Measurements from ENCODE around the gene NADK.
"Not testable (repeated sequence)": the region's sequence is repeated elsewhere in the genome, so short reads cannot be mapped to it uniquely, and the experiment has no call there.

The NADK gene

DNA sequence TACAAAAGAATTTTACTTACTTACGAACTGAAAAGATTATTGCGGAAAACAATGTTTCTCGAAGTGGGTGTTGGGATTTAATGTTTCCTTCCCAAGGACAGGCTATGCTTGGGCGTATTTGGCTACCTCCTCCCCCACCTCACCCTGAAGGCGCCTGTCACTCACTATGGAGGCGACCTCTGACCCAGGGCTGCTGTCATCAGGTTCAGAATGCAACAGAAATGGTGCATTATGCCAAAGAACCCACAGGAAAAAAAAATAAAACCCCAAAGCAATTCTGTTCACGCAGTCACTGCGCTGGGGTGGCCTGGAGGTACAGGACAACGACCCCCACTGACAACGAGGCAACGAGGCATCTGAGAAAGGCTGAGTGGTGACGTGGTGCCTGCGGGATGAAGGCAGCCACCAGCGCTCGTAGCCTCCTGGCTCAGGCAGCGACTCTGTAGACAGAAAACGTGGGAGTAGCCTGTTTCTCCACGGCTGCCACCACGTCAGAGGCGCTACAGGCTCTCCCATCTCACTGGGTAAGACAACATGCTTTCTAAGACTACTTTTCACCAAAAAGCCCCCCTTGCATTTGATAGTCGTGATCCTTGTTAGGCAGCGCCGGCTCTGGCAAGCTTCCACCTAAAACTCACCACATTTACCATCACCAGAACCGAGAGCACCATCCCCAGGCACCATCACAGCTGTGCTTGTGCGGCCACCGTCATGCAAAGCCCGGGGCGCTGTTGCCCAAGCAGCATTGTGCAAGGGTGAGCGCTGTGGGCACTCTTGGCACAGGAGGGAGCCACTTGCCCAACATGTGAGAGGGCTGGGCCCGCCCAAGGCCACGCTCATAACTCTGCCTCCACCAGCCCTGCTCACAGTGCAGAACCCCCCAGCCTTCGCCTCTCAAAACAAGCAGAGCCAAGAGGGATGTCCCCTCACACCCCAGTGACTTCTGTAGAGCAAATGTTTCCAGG is 14.3 kb downstream of the NADK start:
- no peak for DNase-seq (ENCODE audit: low spot score)

GRCh38 chr1:1761504-1762376 is 16.5 kb downstream of the NADK start:
- DNase-seq (ENCODE audit: low spot score): no peak

- DNase-seq (ENCODE audit: low spot score): no peak
Measured at GRCh38 chr1:1760715-1761114, 17.6 kb downstream of the NADK start.

- DNase-seq (ENCODE audit: low spot score): no peak
Measured at GRCh38 chr1:1760345-1760650, 18.0 kb downstream of the NADK start.

DNA sequence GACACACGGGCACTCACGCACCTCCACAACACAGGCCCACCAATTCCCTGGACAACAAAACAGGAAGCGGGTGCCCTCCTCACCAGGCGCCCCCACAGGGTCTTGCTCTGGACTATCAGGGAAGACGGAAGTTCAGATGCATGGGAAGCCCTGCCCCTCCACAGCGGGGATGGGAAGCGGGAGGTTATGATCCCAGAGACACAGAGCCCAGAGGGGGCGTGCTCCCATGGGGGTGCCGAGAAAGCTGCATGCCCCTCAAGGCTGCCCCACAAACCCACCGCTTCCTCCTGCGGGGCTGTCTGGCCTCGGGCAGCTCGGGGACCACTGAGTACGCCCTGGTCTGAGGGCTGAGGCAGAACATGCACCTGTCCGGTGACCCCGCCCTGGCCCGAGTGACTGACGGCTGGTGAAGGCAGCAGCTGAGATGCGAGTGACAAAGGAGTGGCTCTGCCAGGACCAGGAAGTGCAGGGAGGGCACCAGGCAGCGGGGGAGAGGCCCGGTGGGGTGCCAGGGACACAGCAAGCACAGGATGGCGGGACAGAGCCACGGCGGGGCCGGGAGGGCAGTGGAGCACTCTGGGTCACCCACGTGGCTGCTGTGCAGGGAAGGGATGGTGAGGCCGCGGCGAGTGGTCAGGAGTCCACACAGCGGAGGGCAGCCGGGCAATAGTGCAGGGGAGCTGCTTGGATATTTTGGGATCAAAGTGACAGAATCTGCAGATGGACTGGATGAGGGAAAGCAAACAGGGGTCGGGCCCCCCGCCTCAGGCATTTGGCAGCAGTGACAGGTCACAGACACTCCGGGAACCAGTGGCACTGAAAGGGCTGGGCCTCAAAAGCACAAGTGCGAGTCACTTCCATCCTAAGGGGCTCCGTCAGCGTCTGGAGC is 18.6 kb downstream of the NADK start:
- DNase-seq (ENCODE audit: low spot score): no peak

- no peak for DNase-seq (ENCODE audit: low spot score)
Measured at GRCh38 chr1:1758692-1759455, 19.4 kb downstream of the NADK start.

DNA sequence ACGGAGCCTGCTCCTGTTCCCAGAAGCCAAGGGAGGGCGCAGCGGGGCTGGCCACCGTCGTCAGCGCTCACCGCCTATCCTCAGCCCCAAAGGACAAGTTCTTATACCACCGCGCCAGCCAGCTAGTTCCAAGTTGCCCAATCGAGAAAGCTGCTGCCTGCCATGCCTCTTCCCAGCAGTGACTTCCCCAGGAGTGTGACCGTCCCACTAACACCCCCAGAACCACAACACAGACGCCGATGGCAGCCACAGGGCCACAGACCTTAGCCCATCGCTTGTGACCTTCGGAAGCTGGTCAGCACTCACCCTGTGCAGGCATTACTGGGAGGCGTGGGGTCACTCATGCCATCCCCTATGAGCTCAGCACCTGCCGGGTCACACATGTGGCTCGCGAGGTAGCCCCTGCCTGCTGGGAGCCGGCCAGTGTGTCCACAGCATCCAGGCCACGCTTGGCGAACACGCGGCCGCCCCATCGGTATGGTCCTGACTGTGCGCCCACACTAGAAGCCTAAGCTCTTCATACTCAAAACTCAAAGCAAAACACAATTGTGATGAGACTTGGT is 20.1 kb downstream of the NADK start:
- DNase-seq (ENCODE audit: low spot score): no peak

DNA sequence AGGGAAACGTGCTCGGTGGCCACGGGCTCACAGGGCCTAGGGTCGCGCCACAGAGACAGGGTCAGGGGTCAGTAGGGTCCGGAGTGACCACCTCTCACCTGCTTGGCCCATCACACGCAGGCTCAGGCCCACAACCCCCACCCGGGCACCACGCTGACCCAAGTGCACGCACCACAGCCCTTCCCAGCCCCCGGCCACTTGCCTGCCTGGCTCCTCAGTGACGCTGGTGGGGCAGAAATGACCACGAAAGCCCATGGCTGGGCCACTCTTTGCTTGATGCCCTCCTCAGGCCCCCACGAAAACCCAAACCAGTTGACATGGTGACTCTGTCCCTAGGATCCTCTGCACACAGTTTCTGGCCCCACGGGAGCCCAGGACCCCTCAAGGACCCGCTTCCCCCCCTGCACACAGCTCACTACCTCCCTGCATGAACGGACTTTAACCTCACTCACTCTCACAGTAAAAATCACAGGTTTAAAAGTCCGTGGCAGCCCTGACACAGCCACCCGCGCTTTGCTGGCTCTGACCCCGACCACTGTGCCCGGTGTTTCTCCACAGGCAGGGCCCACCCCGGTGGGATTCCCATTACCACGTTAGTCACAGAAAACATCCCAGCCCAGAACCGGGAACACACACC is 20.7 kb downstream of the NADK start:
- no peak for DNase-seq (ENCODE audit: low spot score)

DNA sequence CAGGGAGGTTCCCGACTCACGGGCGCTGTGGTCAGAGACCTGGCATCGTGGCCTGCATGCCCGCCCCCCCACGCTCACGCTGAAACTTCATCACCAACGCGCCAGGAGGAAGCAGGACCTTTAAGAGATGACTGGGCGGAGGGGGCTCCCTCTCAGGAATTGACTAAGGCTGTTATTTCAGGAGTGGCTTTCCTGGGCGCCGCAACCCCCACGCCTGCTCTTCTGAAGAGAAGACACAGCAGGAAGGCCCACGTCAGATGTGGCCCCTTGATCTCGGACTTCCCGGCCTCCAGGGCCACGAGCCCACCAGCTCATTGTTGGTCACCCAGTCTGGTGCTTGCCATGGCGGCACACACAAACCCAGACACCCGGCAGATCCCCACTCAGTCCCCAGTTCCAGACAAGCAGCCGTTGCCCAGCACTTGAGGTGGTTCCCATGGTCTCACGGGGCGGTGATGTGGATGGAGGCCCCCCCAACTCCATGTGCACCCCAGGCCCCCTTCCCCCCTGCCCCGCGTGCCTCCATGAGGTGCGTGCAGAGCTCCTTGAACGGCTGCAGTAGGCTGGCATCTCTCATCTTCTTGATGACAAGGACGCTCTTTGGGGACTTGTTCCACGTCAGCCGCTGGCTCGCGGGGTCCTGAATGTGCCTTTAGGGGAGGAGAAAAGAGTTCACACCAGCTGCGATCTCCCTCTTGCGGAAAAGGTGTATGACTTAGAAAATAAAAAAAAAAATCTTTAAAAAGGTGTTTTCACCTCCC is 21.4 kb downstream of the NADK start:
- DNase-seq (ENCODE audit: low spot score): no peak

DNA sequence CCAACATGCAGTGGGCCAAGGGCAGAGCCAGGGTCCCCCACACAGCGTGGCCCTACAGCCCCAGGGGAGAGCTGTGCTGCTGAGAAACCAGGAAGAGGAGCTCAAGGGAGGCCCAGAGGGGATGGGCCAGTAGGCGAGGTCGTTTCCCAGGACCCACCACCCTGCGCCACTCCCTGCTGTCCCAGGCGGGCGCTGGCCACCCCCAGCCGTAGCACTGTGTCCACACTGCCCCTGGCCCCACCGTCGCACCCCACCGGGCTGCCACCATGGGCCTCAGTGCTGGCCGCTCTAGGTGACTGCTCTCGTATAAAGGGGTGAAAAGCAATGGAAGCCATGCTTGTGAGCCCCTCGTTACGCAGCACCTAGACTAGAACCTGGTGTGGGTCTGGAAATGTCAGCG is 22.4 kb downstream of the NADK start:
- no peak for DNase-seq (ENCODE audit: low spot score)

DNA sequence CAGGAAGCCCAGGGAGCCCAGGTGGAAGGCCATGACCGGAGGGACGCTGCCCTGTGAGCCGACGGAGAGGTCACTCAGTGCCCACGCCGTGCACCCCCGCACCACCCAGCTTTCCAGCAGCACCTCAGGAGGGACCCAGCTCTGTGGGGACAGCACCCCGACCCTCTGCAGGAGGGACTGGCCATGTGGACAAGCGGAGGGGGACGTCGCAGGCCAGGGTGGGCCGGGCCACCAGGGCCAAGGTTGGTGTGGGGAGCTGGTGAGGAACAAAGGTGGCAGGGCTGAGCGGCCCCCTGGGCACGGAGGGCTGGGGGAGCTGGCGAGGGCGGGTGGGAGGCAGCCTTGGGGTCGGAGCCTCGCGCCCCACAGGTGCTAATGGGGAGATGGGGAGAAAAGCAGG is 22.8 kb downstream of the NADK start:
- no peak for DNase-seq (ENCODE audit: low spot score)

DNA sequence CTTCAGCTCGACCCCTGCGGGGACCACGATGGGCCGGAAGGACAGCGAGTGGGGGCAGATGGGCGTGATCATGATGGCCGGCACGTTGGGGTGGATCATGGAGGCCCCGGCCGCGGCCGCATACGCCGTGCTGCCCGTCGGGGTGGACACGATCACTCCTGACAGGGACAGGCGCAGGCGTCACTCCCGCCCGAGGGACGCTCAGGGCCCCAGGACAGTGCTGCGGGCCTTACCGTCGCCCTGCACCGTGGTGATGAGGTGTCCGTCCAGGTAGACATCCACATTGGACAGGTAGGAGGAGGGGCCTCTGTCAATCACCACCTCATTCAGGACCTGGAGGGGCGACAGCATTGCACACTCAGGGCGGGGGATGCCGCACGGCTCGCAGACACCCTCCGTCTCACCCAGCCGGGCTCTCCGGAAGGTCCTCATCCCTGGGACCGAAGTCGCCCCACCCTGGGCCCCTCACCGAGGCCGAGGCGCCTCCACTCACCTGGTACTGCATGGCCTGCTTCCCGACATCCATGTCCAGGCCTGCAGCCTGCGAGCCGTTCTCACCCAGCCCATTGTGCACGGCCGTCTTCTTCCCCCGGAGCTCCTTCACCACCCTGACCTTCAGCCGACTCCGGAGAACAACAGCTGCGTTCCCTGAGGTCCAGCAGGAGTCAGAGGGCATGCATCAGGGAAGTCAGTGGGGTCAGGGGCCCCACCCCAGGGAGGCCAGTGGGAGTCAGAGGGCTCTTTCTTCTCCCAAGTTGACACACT is 24.0 kb downstream of the NADK start:
- DNase-seq (ENCODE audit: low spot score): no peak

DNA sequence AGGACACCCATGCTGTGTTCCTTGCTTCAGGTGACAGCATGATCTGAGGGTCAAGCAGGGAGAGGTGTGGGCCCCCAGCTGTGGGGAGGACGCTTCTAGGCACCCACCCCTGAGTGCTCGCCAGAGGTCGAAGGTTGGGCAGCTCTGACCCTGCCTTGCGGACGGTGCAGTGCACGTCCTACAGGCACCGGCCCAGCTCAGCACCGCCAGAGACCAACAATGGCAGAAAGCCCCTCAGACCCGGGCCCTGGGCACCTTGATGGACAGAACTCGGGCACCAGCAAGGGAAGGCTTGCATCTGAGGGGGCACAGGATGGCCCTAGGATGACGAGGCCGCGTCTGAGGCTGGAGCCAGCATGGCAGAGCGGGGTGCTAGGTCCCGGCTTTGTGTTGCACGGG is 24.7 kb downstream of the NADK start:
- no peak for DNase-seq (ENCODE audit: low spot score)

DNA sequence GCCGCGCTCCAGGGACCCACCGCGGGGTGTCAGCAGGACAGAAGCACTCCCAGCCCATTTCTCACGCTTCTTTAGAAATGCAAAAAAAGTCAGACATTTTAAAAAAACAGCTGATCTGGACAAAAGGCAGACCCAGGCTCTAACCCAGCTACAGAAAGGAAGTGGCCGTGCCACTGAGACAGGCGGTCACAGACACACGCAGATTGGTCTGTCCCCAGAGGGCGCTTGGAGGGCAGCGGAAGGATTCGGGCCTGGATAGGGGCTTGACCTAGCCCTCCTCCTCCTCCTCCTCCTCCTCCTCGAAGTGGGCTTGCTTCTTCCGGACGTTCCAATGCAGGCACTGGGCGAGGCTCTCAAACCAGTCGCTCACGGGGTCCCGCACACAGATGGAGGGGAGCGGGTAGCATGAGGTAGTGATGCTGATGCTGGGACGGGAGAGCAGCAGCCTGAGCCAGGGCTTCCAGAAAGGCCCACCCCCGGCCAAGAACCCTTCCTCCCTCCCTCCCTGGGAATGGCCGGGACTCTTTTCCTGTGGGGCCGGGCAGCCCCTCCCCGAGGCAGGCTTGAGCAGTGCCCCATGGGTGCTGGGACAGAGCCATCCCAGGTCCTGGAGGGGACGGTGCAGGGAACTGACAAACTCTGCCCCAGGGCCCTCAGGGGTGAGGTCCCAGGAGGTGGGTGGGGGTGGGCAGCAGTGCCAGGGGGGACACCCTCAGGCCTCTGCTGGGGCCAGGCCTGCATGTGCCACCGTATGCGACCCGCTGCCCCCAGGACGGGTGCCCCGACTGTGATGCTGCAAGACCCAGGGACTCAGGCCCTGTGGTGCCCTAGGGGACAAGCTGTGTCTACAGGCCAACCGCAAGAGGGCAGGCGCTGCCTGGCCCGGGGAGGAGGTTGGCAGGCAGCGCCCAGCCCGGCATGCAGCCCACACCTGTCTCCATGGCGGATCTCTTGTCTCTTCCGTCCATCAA is 25.3 kb downstream of the NADK start:
- DNase-seq (ENCODE audit: low spot score): no peak

- DNase-seq (ENCODE audit: low spot score): no peak
Measured at GRCh38 chr1:1752190-1752589, 26.1 kb downstream of the NADK start.

DNA sequence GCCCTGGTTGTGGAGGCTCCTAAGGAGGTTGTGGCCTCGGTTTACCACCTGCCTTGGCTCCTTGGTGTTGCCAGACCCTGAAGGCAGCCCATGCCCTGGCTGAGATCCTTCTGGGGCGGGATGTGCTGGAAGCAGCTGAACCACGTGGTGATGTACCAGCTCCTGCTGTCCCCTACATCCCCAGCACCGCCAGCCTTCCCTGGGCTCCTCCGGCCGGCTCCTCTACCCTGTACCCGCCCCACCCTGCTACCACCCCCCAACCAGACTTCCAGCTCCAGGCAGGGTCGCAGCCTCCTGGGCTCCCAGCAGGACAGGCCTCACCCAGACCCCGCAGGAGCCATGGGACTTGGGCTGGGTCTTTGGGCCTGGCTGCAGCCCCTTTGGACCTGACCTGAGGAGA is 28.3 kb downstream of the NADK start:
- DNase-seq (ENCODE audit: low spot score): not testable (repeated sequence)

DNA sequence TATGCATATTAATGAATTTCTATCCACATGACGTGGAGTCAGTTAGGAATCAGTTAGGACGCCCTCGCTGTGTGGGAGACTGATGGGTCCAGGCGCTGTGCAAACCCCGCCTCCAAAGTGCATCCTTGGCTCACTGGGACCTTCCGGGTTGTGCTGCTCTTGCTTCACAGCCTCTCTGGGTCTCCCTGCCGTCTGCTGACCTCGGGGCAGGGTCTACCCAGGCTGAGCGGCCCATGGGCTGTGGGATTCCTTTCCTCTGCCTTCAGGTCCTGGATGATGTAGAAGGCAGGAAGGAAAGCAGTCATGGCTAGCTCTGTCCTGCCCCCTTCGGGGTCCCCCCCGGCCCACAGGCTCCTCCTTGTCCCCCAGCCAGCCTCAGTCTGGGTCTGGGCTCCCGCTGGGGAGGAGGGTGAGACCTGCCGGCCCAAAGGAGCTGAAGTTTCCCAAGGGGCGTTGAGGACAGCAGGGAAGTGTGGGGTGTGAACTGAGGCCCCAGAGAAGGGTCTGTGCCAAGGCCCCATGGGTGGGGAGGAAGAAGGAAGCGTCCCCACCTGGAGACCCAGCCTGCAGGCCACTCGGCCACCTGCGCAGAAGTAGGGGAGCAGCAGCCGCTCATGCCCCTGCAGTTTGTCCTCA is 29.5 kb downstream of the NADK start:
- no peak for DNase-seq (ENCODE audit: low spot score)
